Measurements from ENCODE around the gene MRPS14.
"Not testable (repeated sequence)": the region's sequence is repeated elsewhere in the genome, so short reads cannot be mapped to it uniquely, and the experiment has no call there.

DNA sequence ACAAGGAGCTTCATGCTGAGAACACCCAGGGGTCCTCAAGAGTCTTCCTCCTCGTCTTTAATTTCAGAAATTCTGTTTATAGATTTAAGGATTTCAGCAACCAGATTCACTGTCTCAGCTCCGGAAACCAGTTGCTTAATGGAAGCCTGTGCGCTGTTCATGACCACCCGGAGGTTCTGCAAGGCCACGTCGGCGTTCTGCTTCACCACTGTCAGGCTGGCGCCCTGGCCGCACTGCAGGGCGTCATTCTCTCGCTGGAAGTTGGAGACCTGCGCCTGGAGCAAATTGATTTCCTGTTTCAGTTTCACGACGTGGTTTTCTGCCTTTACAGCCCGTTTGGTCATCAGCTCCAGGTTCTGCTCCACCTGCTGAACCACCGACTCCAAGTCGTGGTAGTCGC lies 21.4 kb upstream of the MRPS14 start:
- not testable (repeated sequence) for TF ChIP-seq POLR2AphosphoS5 (IDR thresholded peaks at IDR 0.05; ENCODE audit: low read depth, low read length); REST (IDR thresholded peaks at IDR 0.05; ENCODE audit: insufficient read depth in 1 of 2, low read depth in 2 of 2, low read length in 1 of 2); SIN3A (IDR thresholded peaks at IDR 0.05; ENCODE audit: borderline replicate concordance, insufficient read depth, low read depth, low read length)
- TF ChIP-seq, protein P1, sequence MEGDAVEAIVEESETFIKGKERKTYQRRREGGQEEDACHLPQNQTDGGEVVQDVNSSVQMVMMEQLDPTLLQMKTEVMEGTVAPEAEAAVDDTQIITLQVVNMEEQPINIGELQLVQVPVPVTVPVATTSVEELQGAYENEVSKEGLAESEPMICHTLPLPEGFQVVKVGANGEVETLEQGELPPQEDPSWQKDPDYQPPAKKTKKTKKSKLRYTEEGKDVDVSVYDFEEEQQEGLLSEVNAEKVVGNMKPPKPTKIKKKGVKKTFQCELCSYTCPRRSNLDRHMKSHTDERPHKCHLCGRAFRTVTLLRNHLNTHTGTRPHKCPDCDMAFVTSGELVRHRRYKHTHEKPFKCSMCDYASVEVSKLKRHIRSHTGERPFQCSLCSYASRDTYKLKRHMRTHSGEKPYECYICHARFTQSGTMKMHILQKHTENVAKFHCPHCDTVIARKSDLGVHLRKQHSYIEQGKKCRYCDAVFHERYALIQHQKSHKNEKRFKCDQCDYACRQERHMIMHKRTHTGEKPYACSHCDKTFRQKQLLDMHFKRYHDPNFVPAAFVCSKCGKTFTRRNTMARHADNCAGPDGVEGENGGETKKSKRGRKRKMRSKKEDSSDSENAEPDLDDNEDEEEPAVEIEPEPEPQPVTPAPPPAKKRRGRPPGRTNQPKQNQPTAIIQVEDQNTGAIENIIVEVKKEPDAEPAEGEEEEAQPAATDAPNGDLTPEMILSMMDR (IDR thresholded peaks at IDR 0.05): not testable (repeated sequence)

Data from Panc1 (cell line).